ENCODE data around the gene CDK2AP2. TPM values are rescaled to one million over a fixed set of nuclear protein-coding genes. Genes with fewer than 3 reads are reported as not detected.
"Not testable (repeated sequence)": the region's sequence is repeated elsewhere in the genome, so short reads cannot be mapped to it uniquely, and the experiment has no call there.

The CDK2AP2 gene, protein sequence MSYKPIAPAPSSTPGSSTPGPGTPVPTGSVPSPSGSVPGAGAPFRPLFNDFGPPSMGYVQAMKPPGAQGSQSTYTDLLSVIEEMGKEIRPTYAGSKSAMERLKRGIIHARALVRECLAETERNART
- 63.8 and 71.7 TPM in 2 replicates for total RNA-seq (2014; rRNA removed; shearing (Covaris generic))

GRCh38 chr11:67507864-67508485, at the start of gene CDK2AP2:
CDK2AP2 (minus strand) TSS chr11:67508162; CDS start chr11:67508082, 80 bp downstream.
- peak; percentile 99 for DNase-seq (ENCODE audit: low read depth)

DNA sequence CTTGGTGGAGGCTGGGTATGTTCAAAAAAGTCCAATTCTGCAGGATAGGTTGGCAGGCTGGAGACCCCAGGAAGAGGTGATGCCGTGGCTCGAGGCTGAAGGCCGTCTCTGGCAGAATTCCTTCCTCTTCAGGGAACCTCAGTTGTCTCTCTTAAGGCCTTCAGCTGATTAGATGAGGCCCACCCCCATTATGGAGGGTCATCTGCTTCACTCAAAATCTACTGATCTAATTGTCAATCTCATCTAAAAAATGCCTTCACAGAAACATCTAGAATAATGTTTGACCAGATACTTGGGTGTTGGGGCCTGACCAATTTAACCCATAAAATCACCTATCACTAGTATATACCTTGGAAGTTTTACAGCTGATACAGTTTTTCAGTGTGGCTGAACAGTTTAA, 48.3 kb upstream of the CDK2AP2 start:
- DNase-seq (ENCODE audit: low read depth), result no peak

- DNase-seq (ENCODE audit: low read depth), result not testable (repeated sequence)
These were observed 43.7 kb upstream of the CDK2AP2 start for GRCh38 chr11:67551697-67552096.

DNA sequence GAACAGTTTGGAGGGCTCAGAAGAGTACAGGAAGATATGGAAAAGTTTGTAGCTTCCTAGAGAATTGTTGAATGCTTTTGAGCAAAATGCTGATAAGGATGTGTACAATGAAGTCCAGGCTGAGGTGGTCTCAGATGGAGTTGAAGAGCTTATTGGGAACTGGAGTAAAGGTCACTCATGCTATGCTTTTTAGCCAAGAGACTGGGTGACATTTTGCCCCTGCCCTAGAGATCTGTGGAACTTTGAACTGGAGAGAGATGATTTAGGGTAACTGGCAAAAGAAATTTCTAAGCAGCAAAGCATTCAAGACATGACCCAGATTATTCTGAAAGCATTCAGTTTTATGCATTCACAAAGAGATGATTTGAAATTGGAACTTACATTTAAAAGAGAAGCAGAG, 43.2 kb upstream of the CDK2AP2 start:
- DNase-seq (ENCODE audit: low read depth), result no peak

- no peak for DNase-seq (ENCODE audit: low read depth)
These were observed 40.7 kb upstream of the CDK2AP2 start for GRCh38 chr11:67548555-67549110.

DNA sequence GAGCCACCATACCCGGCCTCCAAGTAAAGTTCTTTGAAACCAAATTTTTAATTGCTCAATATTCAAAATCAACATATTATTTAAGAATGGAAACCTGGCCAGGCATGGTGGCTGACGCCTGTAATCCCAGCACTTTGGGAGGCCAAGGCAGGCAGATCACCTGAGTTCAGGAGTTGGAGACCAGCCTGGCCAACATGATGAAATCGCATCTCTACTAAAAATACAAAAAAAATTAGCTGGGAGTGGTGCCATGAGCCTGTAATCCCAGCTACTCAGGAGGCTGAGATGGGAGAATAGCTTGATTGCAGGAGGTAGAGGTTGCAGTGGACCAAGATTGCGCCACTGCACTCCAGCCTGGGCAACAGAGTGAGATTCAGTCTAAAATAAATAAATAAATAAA, 40.1 kb upstream of the CDK2AP2 start:
- DNase-seq (ENCODE audit: low read depth), result not testable (repeated sequence)

DNA sequence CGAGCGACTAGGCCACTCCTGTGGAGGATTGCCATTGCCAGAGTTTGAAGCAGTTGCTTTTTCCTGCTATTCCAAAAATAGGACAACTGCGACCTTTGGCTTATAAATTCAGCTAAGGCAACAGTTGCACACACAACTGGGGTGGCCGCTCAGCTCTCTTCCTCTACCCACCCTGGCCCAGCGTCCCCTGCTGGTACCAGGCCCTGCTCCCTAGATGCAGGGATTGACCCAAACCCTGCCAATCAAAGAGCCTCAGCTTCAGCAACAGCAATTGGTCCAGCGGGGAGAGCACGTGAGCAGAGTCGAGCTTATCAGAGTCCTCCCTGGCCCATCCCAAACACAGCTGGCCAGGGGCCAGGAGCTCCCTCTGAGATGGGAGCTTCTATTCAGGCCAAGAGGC, 37.3 kb upstream of the CDK2AP2 start:
- no peak for DNase-seq (ENCODE audit: low read depth)

DNA sequence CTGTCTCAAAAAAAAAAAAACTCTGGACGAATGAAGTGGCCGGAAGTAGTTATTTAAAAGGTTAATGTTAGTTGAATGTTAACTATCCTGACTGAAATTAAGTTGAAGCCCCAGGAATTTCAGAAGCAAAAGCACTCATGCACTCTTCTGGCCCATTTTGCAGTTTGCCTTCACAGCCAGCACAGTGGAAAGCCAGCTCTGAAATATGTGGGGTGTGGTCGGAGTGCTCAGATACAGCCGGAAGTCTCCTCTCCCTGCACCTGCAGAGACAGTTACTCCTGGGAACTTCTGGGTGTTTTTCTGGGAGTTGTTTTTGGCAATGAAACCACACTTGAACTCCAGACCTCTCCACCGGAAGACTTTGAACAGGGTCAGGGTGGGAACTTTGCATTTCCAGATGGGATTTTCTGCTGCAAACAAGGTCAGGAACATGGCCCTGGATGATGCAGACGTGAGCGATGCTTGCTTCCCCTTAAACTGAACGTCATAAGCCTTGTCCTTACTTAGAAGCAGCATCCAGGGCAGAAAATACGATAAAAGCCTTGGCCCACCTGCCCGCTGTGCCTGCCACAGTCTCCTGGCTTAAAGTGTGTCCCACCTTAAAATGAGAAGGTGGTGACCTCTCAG, 36.8 kb upstream of the CDK2AP2 start:
- no peak for DNase-seq (ENCODE audit: low read depth)

DNA sequence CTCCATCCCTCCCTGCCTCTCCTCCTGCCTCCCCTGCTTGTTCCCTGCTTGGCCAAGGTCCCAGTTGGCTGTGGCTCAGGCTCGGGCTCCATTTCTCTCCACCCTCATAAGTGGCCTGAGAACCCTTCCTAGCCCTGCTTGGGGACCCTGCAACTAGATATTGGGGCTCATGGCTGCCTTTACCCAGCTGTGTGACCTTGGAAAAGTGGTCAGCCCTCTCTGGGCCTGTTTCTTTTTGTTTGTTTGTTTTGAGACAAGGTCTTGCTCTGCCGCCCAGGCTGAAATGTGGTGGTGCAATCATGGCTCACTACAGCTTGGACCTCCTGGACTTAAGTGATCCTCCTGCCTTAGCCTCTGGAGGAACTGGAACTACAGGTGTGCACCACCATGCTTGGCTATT, 35.6 kb upstream of the CDK2AP2 start:
- no peak for DNase-seq (ENCODE audit: low read depth)

- DNase-seq (ENCODE audit: low read depth), result no peak
These were observed 35.0 kb upstream of the CDK2AP2 start for GRCh38 chr11:67542971-67543370.

DNA sequence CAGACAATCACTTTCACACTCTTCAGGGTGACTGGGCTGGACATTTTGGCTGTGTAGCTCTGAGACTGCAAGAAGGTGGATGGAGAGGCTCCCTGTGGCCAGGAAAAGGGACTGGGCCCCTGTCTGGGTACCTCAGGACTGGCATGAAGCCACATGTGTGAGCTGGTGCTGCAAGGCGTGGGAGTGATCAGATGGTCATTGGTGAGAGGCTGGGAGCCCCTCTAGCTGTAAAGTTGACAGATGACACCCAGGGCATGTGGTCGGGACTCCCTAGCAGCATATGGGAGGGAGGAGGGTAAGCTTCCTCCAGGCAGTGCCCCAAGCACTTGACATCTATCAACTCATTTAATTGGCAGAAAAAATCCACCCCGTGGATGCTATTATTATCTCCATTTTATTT, 34.2 kb upstream of the CDK2AP2 start:
- DNase-seq (ENCODE audit: low read depth), result no peak

DNA sequence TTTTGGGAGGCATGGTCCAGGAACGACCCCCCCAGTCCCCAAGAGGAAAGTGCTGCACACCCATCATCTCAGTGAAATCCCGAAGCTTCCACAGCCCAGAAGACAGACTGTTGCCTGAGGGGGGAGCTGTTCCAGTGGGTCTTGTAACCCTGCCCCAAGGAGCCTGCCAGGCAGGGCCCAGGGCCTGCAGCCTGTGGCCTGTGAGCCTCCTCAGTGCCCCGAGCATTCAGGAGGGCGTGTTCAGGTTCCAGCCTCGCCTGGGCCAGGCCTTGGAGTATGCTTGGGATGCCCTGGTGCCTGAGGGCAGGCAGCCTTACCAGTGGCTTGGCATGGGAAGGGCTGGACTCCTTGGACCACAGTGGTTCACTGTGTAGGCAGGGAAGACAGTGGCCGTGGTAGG, 33.2 kb upstream of the CDK2AP2 start:
- no peak for DNase-seq (ENCODE audit: low read depth)

- DNase-seq (ENCODE audit: low read depth), result no peak
These were observed 31.6 kb upstream of the CDK2AP2 start for GRCh38 chr11:67539550-67539949.

- DNase-seq (ENCODE audit: low read depth), result no peak
These were observed 31.0 kb upstream of the CDK2AP2 start for GRCh38 chr11:67538823-67539505.

GRCh38 chr11:67538306-67538705, 30.3 kb upstream of the CDK2AP2 start:
- DNase-seq (ENCODE audit: low read depth), result no peak

DNA sequence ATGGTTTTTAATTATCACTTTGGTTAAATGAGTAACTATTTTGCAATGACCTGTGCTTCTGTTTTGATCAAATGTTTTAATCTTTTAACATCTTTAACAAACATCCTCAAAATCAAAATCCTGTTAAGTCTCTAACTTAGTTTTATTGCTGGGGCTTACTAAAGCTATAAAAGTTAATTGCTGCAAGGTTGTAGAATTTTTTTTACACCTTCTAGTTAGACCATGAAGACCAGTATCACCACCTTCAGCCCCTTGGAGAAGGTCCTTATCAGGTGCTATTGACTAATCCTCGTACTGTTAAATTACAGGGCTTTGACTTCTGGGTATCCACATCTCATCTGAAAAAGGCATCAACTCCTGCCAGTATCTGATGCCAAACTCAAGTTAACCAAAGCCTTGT, 27.6 kb upstream of the CDK2AP2 start:
- no peak for DNase-seq (ENCODE audit: low read depth)

GRCh38 chr11:67534070-67534679, 26.2 kb upstream of the CDK2AP2 start:
- DNase-seq (ENCODE audit: low read depth), result no peak

DNA sequence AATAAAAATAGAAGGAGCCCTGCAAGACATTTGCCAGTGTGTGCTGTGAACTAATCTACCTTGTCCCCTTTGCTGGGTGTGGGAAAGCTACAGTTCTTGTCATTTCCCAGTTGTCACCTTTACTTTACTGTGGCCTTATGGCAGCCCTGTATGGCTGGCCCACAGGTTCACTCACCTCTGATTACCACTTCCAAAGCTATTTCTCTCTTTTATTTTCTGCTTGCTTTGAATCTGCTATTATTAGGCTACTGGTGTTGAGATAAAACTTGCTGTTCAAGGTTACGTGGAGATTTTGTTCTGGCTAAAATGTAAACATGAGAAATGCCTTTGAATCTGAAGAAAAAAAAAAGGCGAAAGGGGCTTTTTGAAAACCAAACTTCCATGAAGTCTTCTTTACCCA, 24.9 kb upstream of the CDK2AP2 start:
- no peak for DNase-seq (ENCODE audit: low read depth)

DNA sequence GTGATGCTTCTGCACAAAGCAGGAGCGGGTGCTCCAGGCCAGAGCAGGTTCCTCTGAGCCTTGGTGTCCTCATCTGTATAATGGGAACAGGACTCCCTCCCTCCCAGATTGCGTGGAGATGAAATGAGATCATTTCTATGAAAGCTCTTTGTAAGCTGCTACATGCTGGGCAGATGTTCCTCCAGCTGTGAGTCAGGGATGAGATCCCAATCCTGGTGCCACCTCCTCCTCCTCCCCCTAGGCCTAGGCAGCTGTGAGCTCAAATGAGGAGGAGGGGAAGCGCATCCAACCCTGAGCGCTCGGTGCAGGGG, 22.3 kb upstream of the CDK2AP2 start:
- DNase-seq (ENCODE audit: low read depth), result no peak

GRCh38 chr11:67528376-67528775, 20.4 kb upstream of the CDK2AP2 start:
- no peak for DNase-seq (ENCODE audit: low read depth)

DNA sequence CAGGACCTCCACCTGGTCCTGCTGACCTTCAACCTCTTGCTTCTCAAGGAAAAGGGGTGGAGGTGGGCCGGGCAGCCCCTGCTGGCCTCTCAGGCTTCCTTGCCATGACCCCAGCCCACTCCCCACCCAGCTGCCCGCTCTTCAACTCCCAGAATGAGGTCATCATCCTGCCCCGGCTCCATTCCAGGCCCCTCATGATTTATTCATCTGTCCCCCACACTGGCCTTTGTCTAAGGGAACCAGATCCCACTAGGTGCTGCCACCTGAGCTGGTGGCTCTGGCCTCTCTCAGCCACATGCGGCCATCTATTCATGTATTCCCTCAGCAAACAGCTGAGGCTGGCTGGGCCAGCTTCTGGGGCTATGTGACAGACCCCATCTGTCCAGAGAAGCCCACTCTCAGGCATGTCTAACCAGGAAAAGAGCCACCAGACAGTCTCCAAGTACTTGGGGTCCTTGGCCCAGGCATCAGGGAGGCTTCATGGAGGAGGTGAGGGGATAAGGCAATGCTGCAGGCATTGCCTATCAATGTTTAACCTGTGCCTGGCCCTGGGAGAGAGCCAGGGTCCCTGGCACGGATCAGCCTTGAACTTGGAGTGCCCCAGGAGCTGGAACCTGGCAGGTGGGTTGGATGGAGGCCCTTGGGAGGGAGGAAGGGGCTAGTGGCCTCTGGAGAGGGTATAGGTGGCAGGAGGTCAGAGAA, 17.5 kb upstream of the CDK2AP2 start:
- no peak for DNase-seq (ENCODE audit: low read depth)

- DNase-seq (ENCODE audit: low read depth), result no peak
These were observed 16.5 kb upstream of the CDK2AP2 start for GRCh38 chr11:67524480-67524808.

Measured in M059J (cell line).